Esophagus (tissue), 2 donors: ENCODE data around the gene CPNE1. TPM values are rescaled to one million over a fixed set of nuclear protein-coding genes. Genes with fewer than 3 reads are reported as not detected.

Source experiments
- H3K27ac ChIP-seq, 2 donors: one replicate each; pipeline ENCODE4 v1.5.1; 2013; ENCODE audit warnings: low read depth in 2 of 2, mild to moderate bottlenecking in 2 of 2, inconsistent platforms in 1 of 2, low read length in 1 of 2, moderate library complexity in 1 of 2
- H3K27me3 ChIP-seq, 2 donors: one replicate each; pipeline ENCODE4 v1.6.1; 2013; ENCODE audit warnings: low read length in 2 of 2, control low read depth in 1 of 2, mild to moderate bottlenecking in 1 of 2; ENCODE audit not compliant: insufficient read depth in 2 of 2, control insufficient read depth in 1 of 2
- H3K36me3 ChIP-seq, 2 donors: one replicate each; pipeline ENCODE4 v1.6.1; 2013; ENCODE audit warnings: low read length in 1 of 2; ENCODE audit not compliant: control insufficient read depth in 2 of 2, insufficient read depth in 2 of 2
- H3K4me1 ChIP-seq, 2 donors: one replicate each; pipeline ENCODE4 v1.6.1; 2013; ENCODE audit warnings: low read length in 1 of 2; ENCODE audit not compliant: control insufficient read depth in 2 of 2, insufficient read depth in 2 of 2
- H3K4me3 ChIP-seq, 2 donors: one replicate each; pipeline ENCODE4 v1.5.1; 2013; ENCODE audit warnings: low read length in 2 of 2, mild to moderate bottlenecking in 2 of 2, low read depth in 1 of 2, moderate library complexity in 1 of 2
- H3K9me3 ChIP-seq, 2 donors: one replicate each; pipeline ENCODE4 v1.6.1; 2013; ENCODE audit warnings: mild to moderate bottlenecking in 2 of 2, low read depth in 1 of 2, low read length in 1 of 2, moderate library complexity in 1 of 2; ENCODE audit not compliant: control insufficient read depth in 2 of 2, insufficient read depth in 1 of 2
- WGBS, 2 donors: extraction: QIAGEN DNeasy Blood & Tissue Kit; methylation state at CpG; one replicate each; pipeline ENCODE4 v1.1.7; 2013; 5-methylcytosine and 5-hydroxymethylcytosine counted together
- polyA plus RNA-seq, 2 donors: library from polyadenylated mRNA; stranded (reverse); fragments of 200-250 nt; gene quantifications; one replicate each; pipeline ENCODE4 v1.2.3, GENCODE V29; 2013
- donor health status: healthy with polysubstance abuse.
- donor health status: Bipolar disorder and iron deficiency.

Gene CPNE1
- polyA plus RNA-seq, 2 donors, result 88.9 to 119 TPM

DNA sequence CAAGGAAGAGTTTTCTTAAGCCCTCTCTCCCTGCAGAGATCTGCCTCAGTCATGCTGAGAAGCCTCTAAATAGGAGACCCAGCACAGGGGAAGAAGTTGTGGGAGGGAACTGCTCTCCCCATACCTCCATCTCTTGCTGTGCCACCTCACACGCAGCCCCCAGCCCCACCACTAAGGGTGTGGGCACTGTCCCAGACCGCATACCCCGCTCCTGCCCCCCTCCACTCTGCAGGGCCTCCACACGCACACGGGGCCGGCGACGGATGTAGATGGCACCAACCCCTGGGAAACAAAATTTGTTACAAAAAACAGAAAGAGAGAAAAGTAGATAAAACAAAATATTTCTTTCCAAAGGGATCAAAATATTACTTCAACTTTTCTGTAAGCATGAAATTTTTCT lies 10.2 kb upstream of the CPNE1 start:
- H3K4me3 ChIP-seq, result no peak overlapping the region
- 96 to 97% methylated on average over 8 of the region's 8 CpGs for WGBS, 2 donors
- peaks cover 14 to 19% of the 10 kb centered on the region in 2 donors for H3K36me3 ChIP-seq
- no peaks in the 10 kb centered on the region for H3K4me1 ChIP-seq
- no peaks in the 10 kb centered on the region for H3K9me3 ChIP-seq
- H3K27ac ChIP-seq, result no peak overlapping the region
- H3K27me3 ChIP-seq, result no peaks in the 10 kb centered on the region

DNA sequence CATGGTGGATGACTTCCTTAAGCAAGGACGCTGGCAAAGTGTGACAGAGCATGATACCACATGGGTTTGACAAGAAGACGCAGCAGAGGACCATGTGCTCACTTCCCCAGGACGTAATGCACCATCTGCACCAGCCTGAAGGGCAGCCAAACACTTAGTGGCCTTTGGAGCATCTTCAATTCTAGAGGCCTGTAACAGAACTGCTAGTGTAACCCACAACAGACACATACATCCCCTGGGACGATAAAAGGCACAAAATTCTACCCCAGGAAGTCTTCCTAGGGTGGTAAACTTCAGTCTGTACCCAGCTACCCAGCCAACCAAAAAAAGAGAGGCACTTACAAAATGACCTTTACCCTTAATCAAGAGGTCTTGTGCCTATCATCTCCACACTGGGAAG lies 9.2 kb upstream of the CPNE1 start:
- Histone ChIP-seq H3K27me3 (no peaks in the 10 kb centered on the region), H3K4me1 (no peaks in the 10 kb centered on the region), H3K9me3 (no peaks in the 10 kb centered on the region), H3K36me3 (peaks cover 19 to 25% of the 10 kb centered on the region in 2 donors), H3K4me3 (no peak overlapping the region), H3K27ac (no peak overlapping the region)
- WGBS, 2 donors, result 89 to 93% methylated on average over 4 of the region's 4 CpGs

- 81 to 85% methylated on average over 1 of the region's 1 CpG for WGBS, 2 donors
Measured at GRCh38 chr20:35669681-35670080, 5.0 kb upstream of the CPNE1 start.

GRCh38 chr20:35669221-35669620 lies 4.5 kb upstream of the CPNE1 start:
- Histone ChIP-seq H3K27ac (no peak overlapping the region), H3K27me3 (no peaks in the 10 kb centered on the region), H3K4me3 (no peak overlapping the region), H3K9me3 (no peaks in the 10 kb centered on the region), H3K4me1 (no peaks in the 10 kb centered on the region), H3K36me3 (peaks cover 17 to 18% of the 10 kb centered on the region in 2 donors)
- WGBS, 2 donors, result 96 to 98% methylated on average over 5 of the region's 5 CpGs

More at GRCh38 chr20:35669681-35670080, 5.0 kb upstream of the CPNE1 start:
- H3K4me1 ChIP-seq, result no peaks in the 10 kb centered on the region
- H3K4me3 ChIP-seq, result no peak overlapping the region
- H3K27me3 ChIP-seq, result no peaks in the 10 kb centered on the region
- H3K27ac ChIP-seq, result no peak overlapping the region
- peaks cover 17 to 22% of the 10 kb centered on the region in 2 donors for H3K36me3 ChIP-seq
- H3K9me3 ChIP-seq, result no peaks in the 10 kb centered on the region

GRCh38 chr20:35665949-35666288 lies 1.2 kb upstream of the CPNE1 start:
- no peak overlapping the region for H3K27ac ChIP-seq
- 97 to 98% methylated on average over 17 of the region's 17 CpGs for WGBS, 2 donors
- peaks cover 5 to 6% of the 10 kb centered on the region in 2 donors for H3K36me3 ChIP-seq

GRCh38 chr20:35663516-35664465 lies 909 bp downstream of the CPNE1 start:
- Histone ChIP-seq H3K27ac (peak overlapping the region; percentile 94 to 99), H3K27me3 (no peaks in the 10 kb centered on the region), H3K9me3 (no peaks in the 10 kb centered on the region), H3K36me3 (no peaks in the 10 kb centered on the region), H3K4me1 (no peaks in the 10 kb centered on the region), H3K4me3 (peak overlapping the region; percentile 93 to 96)
- 0 to 1% methylated on average over 28 of the region's 28 CpGs for WGBS, 2 donors

More at GRCh38 chr20:35665949-35666288, 1.2 kb upstream of the CPNE1 start:
- H3K4me1 ChIP-seq, result no peaks in the 10 kb centered on the region
- H3K4me3 ChIP-seq, result no peak overlapping the region
- H3K9me3 ChIP-seq, result no peaks in the 10 kb centered on the region
- no peaks in the 10 kb centered on the region for H3K27me3 ChIP-seq

GRCh38 chr20:35662551-35662950 lies 2.1 kb downstream of the CPNE1 start:
- H3K4me1 ChIP-seq, result no peaks in the 10 kb centered on the region
- peak overlapping the region in 1 of 2 donors; percentile 96 for H3K4me3 ChIP-seq
- H3K36me3 ChIP-seq, result no peaks in the 10 kb centered on the region
- WGBS, 2 donors, result 13% methylated on average over 2 of the region's 2 CpGs
- no peak overlapping the region for H3K27ac ChIP-seq
- H3K9me3 ChIP-seq, result no peaks in the 10 kb centered on the region
- no peaks in the 10 kb centered on the region for H3K27me3 ChIP-seq

- no peaks in the 10 kb centered on the region for H3K27me3 ChIP-seq
- H3K4me3 ChIP-seq, result peak overlapping the region in 1 of 2 donors; percentile 25
- WGBS, 2 donors, result 18 to 25% methylated on average over 3 of the region's 3 CpGs
- no peak overlapping the region for H3K27ac ChIP-seq
- H3K36me3 ChIP-seq, result no peaks in the 10 kb centered on the region
- no peaks in the 10 kb centered on the region for H3K9me3 ChIP-seq
- no peaks in the 10 kb centered on the region for H3K4me1 ChIP-seq
Measured at GRCh38 chr20:35661908-35662307, 2.8 kb downstream of the CPNE1 start.

GRCh38 chr20:35661053-35661452 lies 3.6 kb downstream of the CPNE1 start:
- Histone ChIP-seq H3K4me1 (no peaks in the 10 kb centered on the region), H3K36me3 (no peaks in the 10 kb centered on the region), H3K27me3 (no peaks in the 10 kb centered on the region), H3K4me3 (no peak overlapping the region), H3K9me3 (no peaks in the 10 kb centered on the region), H3K27ac (no peak overlapping the region)
- whole genome bisulfite sequencing, 2 donors, result 50 to 73% methylated on average over 2 of the region's 2 CpGs
